ENCODE data around the gene TAF4.

The TAF4 gene

DNA sequence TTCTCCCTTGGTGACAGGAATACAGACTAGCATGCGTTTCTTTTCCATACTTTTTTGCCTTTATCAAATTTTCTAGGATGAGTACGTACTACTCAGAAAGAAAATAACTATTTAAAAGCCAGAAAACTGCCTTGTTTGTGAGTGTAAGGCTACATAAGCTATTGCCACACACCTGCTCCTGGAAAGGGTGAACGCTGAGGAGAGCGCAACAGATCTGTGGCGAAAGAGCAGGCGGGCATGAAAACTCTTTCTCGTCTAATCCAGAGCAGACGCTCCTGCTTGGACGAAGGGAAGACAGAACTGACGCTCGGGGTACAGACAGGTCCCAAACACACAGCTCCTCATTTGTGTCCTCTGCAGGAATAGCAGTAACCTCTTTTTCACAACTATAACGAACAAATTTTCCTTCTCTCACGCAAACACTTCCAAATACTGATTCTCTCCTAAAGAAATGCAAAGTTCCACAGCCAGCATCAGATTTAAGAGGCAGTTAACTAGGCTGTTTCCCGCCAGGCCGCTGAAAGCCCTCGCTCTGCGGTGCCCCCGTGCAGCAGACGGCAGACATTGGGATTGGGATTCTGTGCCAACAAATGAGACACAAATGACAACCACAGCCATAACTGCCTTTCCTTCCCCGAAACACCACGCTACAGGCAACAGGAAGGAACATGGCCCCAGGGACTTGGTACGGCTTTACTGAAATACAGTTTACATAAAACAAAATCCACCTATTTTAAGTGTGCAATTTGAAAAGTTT, 20.0 kb downstream of the TAF4 start:
- in situ Hi-C loops (cut with MboI; ENCODE audit: low sequenced_read_pairs), result no loop called here

DNA sequence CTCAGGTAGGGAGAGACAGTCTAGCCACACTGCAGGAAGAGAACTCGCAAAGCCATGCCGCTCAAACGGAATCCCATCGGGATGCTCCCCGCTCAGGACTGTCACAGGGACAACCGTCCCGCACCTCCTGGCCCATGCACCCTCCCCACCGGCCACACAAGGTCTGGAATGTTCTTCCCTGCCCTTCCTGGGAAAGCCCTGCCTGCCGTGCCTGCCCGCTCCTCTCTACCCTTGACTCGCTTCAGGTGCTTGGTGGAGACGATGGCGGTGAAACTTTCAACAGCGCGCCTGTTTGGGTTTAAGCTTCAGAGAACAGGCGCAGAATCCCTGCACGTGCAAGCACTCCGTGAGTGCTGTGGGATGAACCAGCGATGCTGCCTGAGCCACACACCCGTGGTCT, 20.6 kb downstream of the TAF4 start:
- in situ Hi-C loops (cut with MboI; ENCODE audit: low sequenced_read_pairs), result no loop called here

DNA sequence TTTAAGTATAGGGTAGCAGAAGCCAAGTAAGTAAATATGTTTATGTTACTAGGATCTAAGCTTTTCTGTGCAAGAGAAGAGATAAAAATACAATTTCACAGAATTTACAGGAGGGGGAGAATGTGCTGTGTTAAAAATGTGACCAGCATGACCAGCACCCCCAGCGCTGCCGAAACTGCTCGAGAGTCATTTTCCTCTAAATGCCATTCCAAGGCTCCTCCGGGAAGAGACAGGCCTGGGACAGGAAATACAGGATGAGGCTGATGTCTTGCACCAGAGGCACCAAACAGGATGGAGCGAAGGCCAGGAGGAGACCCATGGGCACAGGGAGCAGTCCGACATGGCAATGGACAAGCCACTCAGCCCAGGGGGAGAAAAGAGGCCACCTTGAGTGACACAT, 21.1 kb downstream of the TAF4 start:
- in situ Hi-C loops (cut with MboI; ENCODE audit: low sequenced_read_pairs), result no loop called here

DNA sequence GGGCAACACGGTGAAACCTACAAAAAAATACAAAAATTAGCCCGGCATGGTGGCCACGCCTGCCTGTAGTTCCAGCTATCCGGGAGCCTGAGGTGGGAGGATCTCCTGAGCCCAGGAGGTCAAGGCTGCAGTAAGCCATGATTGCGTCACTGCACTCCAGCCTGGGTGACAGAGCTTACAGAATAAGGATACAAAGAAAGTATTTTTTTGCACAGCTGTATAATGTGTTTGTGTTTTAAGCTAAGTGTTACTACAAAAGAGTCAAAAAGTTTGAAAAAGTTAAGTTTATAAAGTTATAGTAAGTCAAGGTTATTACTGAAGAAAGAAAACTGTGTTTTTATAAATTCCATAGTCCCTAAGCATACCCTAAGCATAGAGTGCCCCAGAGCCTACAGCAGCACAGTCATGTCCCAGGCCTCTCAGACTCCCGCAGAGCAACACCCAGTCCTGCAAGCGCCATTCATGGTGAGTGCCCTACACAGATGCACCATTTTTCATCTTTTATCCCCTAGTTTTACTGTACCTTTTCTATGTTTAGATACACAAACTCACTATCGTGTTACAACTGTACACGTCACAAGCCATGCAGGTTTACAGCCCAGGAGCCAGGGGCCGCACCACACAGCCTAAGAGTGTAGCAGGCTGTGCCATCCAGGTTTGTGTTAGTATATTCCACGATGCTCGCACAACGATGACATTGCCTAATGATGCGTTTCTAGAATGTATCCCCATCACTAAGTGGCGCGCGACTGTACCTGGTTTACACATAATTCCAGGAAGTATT, 22.4 kb downstream of the TAF4 start:
- in situ Hi-C loops (cut with MboI; ENCODE audit: low sequenced_read_pairs), result no loop called here

DNA sequence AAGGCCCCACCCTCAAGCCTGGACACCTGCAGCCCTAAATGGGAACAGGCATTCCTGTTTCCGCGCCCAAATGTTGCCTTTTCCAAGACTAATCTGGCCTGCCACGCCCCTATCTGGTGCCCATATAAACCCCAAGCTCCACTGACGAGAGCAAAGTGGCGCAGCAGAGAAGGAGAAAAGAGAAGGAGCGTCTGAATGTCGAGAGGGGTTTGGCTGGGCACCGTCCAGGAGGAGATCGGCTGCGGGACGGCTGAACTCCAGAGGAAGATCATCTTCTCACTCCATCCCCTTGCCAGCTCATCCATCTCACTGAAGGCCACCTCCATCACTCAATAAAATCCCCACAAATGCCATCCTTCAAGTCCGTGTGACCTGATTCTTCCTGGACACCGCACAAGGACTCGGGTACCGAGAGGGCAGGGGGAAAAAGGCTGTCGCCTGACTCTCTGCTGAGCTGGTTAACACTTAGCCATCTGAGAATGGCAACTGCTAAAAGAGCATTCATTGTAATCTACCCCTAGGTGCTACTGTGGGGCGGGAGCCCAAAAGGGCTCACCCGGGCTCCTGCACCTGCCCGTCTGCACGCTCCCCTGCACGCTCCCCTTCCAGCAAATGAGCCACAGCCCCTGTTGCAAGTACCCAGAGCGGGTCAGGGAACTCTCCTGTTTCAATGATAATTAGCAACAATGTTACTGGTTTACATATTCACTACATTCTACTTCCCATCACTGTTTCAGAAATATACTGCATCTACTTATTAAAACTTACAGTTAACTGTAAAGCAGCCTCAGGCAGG, 23.5 kb downstream of the TAF4 start:
- in situ Hi-C loops (cut with MboI; ENCODE audit: low sequenced_read_pairs), result no loop called here

DNA sequence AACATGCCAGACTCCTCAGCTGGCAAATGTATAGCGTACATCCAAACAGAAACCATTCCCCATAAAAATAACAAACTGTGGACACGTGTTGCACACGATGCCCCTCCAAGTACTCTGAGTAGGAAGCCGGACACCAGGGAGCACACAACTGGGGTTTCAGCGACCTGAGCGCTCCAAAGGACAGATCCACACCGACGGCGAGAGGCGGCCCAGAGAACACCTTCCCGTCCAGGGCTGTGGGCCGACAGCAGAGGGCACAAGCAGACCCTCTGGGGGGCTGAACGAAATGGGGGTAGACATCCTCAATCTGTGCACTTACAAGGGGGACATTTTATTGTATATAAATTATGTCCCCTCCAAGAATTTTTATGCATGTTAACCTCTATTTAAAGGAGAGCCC, 24.7 kb downstream of the TAF4 start:
- in situ Hi-C loops (cut with MboI; ENCODE audit: low sequenced_read_pairs), result no loop called here

DNA sequence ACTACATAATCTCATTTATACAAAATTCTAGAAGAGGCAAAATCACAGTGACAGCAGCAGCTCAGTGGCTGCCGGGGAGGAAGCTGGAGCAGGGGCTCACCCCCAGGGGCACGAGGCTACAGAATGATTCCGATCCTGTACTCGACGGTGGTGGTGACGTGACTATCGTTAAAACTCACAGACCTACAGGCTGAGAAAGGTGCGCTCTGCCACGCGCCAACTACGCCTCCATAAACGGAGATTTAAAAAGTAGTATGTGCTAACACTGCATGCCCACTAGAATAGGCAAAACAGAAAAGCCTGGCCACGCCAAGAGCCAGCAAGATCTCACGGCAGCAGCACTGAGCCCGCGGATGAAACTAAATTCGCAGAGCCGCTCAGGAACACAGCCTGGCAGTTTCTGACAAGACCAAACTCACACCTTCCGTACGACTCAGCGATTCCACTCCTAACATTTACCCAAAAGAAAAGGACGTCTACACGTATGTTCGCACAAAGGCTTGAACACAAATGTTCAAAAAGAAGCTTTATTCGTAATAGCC, 25.2 kb downstream of the TAF4 start:
- in situ Hi-C loops (cut with MboI; ENCODE audit: low sequenced_read_pairs), result no loop called here

DNA sequence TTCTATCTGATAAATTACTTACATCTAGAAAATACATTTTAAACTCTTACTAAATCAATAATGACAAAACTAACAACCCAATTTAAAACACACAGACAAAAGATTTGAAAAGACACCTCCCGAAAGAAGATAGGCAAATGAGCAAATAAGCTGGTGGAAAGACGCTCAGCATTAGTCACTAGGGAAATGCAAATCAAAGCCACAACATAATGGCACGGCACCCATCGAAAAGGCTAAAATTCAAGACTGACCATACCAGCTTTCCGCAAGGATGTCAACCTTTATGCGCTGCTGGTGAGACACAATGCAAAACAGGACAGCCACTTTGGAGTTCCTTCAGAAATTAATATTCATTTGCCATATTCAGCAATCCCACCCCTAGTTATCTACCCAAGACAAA, 25.9 kb downstream of the TAF4 start:
- in situ Hi-C loops (cut with MboI; ENCODE audit: low sequenced_read_pairs), result no loop called here

DNA sequence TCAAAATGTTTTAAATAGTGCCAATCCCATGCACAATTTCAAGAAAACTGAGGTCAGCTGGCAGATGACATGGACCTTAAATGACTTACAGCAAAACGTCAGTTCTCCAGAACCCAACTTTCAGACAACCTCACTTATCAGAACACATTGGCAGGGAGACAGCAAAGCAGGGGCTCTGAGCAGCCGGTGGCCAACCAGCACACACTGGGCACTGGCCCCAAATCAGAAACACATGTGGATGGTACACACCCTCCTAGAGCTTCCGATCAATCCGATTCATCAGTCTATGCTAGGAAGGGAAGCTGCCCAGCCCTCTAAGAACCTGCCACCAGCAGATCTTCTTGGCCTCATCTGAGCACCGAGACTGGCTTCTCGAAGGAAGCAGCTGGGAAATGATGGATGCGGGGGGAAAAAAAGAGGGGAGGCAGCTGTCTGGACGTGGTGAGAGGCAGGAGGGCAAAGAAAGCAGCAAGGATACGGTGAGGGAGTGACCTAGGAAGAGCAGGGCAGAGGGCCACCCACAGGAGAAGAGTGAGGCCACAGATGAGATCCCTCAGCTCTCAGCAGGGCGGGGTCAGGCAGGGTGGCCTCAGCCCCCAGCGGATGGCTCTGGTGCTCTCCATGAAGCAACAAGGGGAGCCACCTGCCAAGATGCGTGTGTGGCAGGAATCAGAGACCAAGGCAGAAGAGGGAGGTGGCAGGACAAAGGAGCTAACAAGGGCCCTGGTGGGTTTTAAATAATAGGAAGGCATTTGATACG, 32.9 kb downstream of the TAF4 start:
- in situ Hi-C loops (cut with MboI; ENCODE audit: low sequenced_read_pairs), result no loop called here

DNA sequence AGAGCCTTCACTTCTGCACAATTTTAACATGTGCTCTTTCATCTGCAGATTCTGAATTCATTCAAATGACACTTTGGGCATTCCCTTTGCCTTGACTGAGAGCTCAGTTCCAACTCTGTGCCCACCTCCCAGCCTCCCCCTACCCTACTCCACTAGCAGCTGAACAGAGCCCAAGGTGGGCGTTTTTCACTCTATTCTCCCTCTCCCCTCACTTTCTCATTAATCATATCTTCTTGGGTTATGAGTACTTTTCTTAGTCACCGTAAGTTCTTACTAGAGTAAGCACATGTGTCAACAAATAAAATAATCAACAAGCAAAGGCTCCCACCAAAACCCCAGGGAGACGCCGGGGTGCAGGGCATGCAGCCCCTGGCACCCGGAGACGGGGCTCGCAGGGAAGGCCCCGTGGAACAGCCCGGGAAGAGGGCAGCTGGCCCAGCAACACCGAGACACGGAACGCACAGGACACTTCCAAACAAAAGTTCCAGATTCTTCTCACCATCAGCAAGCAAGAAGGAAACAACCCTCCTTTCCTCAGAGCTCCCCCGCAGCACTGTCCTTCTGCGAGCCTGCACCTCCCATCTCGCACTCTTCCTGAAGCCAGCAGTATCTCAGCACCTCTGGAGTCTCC, 34.1 kb downstream of the TAF4 start:
- in situ Hi-C loops (cut with MboI; ENCODE audit: low sequenced_read_pairs), result no loop called here

DNA sequence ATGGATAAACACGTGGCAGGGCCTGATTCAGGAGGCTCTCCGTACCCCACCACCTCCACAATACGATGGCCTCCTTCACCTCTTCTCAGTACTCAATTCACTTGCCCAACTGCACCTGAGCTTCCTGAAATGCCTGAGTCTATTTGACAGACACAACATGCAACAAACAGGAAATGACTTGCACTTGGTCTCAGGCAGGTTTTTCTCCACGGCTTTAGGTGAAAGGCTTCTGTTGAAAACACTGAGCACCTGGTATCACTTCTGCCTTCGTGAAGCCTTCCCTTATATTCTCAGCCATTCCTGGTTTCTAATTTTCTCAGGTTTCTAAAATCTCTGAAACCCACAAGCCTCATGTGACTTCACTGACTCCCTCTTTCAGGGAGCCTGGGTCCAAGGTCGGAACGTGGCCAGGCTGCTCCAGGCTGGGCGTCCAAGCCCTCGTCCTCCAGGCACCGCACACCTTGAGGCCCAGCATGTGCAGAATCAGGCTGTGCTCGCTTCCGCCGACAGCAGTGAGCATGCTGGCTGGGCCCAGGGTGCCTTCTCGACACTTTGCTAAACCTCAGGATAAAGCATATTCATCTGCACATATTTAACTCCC, 34.7 kb downstream of the TAF4 start:
- in situ Hi-C loops (cut with MboI; ENCODE audit: low sequenced_read_pairs), result no loop called here

DNA sequence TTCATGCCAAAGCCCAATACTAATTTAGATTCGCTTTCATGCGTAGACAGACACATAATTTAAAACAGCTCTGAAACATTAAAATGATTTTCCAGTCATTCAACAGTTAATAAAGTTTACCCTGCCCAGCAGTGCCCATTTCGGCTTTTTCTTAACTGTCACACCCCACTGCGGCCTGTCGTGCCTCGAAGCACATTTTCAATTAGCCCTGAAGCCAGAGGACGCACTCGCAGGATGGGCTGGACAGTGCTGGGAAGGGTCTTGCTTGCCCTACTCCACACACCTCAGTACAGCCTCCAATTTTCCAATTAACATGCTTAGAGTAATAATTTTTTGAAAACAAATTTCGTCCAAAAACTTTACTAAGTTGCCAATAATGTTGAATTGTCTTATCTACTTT, 35.3 kb downstream of the TAF4 start:
- in situ Hi-C loops (cut with MboI; ENCODE audit: low sequenced_read_pairs), result no loop called here

DNA sequence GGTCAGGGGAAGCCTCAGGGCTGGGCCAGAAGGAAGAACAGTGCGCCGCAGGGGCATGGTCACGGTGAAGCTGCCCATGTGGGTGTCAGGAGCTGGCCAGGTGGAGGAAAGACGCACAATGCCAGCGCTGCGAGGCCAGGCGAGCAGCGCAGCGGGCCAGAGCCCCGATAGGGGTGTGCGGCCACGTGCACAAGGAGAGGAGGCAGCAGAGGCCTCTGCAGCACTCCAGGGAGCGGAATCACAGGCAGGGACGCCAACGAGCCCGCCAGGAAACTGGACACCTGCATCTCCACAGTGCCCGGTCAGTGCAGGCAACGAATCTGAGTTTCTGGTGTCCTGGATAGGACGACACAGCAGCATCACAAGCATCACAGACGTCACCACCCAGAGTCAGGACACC, 35.7 kb downstream of the TAF4 start:
- in situ Hi-C loops (cut with MboI; ENCODE audit: low sequenced_read_pairs), result no loop called here

DNA sequence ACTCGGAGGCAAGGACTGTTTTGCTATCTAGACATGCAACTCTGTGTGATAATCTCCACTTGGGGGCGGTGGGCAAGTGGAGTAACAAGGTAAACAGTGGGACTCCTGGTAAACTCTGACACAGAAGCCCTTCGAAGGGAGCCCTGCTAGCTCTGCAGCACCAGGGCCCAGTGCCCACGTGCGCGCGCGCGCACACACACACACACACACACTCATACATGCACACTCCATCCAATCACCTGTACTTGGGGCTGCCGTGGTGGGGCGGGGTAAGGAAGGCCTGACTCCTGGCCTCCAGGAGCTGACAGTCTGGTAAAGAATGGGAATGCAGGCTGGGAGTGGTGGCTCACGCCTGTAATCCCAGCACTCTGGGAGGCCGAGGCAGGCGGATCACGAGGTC, 36.4 kb downstream of the TAF4 start:
- in situ Hi-C loops (cut with MboI; ENCODE audit: low sequenced_read_pairs), result no loop called here

DNA sequence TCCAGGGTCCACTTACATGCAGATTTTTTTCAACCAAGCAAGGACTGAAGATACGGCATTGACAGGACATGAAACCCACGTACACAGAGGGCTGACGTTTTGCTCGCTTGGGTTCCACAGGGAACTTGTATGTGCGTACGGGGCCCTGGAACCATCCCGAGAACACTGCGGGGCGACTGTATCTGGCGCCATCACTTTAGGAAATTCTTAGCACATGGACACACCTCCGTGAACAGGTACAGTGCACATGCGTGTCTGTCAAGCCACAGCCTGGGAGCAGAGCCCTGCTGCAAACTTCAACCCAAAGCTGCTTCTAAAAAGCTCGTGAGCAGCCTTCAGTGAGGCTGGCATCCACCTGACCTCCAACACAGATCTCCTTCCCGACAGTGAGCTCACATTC, 37.3 kb downstream of the TAF4 start:
- in situ Hi-C loops (cut with MboI; ENCODE audit: low sequenced_read_pairs), result no loop called here

DNA sequence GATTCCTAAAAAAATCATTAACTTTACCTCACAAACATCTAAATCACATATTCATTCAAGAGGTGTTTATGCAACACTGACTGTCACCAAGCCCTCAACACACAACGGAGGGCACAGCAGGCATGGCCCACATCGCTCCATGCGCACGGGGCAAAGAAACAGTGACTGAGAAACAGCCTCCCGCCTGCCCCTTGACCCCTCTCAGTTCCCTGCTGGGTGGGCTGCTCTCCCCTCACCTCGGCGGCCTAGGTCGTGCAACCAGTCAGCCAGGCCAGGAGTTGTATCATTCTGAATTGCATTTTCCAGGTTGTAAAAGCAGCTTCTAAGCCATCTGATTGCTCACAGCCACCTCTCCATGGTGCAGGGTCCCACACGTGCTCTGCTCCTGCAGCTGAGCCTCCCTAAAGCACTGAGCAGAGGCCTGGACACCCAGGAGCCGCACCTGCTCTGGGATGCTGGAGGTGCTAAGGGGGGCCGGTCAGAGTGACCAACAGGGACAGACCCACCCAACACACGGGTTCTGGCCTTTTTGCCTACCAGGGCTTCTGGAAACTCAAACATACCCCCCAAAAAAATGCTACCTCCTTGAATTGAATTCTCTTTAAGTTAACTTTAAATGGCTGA, 37.9 kb downstream of the TAF4 start:
- in situ Hi-C loops (cut with MboI; ENCODE audit: low sequenced_read_pairs), result no loop called here

DNA sequence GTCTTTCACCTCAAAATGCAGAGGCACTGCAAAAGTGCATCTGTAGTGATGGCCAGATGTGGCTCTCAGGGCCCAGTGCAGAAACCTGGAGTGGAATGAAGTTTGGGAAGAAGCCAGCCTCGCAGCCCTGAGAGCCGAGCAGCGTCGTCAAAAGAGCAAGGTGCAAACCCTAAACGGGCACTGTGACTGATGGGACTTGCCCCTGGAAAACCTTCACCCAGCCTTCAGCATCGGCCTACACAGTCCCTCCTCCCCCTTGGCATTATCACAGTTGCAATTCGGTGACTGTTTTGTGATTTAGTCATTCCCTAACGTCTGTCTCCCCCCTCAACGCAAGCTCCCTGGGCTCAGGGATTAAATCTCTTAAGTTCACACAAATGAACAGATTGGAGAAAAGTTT, 38.6 kb downstream of the TAF4 start:
- in situ Hi-C loops (cut with MboI; ENCODE audit: low sequenced_read_pairs), result no loop called here

DNA sequence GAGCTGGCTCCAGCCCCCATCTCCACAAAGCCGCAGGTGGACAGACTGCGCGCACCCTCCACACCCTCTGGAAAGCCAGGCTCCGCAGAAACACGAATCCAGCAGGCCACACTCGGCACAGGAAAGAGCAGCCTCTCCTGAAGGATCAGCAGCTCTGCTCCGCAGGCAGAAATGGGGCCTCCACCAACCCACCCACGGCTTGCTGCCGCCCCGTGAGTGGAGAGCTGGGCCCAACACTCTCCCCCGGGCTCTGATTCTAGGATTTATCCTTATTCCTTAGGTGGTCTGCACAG, 39.2 kb downstream of the TAF4 start:
- in situ Hi-C loops (cut with MboI; ENCODE audit: low sequenced_read_pairs), result no loop called here

DNA sequence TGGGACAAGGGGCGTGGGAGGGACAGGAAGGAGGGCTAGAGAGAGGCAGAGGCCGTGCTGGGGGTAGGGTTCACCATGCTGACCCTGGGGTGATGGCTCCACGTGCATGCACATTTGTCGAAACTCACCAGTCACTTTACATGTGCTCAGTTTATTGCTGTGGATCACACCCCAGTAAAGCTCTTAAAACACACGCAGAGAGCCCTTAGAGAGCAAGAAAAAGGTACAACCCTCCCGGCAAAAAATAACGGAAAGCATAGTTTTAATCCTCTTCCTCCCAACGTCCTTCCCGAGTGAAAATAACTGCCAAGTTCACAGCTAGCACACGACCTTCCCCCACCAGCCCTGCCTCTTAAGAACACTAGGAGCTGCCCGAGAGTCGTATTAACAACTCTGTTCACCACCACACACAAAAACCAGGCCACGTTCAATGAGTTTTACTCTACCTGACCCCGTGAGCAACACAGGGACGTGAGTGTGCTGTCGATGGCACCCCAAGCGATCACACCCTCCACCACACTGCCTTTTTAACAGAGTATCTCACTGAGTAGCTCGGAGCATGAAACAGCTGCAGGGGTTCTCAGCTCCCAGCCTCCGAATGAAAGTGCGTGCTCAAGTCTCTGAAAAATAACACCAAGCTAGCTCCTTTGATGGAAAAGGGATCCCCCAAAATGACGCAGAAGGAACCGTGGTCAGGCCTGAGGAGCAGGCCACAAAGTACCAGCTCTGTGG, 39.7 kb downstream of the TAF4 start:
- in situ Hi-C loops (cut with MboI; ENCODE audit: low sequenced_read_pairs), result no loop called here

Measured in HL-60/S4 (cell line).